Smooth muscle cell (in vitro differentiated cells): ENCODE measurements around the gene LRRC58. TPM values are rescaled to one million over a fixed set of nuclear protein-coding genes. Genes with fewer than 3 reads are reported as not detected.

Experiments
- DNase-seq: peaks from one replicate; lab custom pipeline; 2025; ENCODE audit not compliant: unreplicated experiment; lab: John Stamatoyannopoulos, UW
- H2AFZ ChIP-seq: fragments of 200-600 bp; sonication (generic); 2 replicates; pipeline ENCODE4 v1.6.0; 2016; ENCODE audit warnings: antibody characterized with exemption, low read depth, mild to moderate bottlenecking
- H3F3A ChIP-seq: fragments of 200-600 bp; sonication (generic); 2 replicates; pipeline ENCODE4 v1.6.0; 2017; ENCODE audit warnings: antibody characterized with exemption, low read depth
- H3K27ac ChIP-seq: fragments of 200-600 bp; sonication (generic); 2 replicates; pipeline ENCODE4 v1.5.1; 2016; ENCODE audit warnings: low read depth, mild to moderate bottlenecking
- H3K27me3 ChIP-seq: fragments of 200-600 bp; sonication (generic); 2 replicates; pipeline ENCODE4 v1.6.1; 2016; ENCODE audit warnings: low read depth, mild to moderate bottlenecking
- H3K36me3 ChIP-seq: fragments of 200-600 bp; sonication (generic); 2 replicates; pipeline ENCODE4 v1.5.1; 2016; ENCODE audit warnings: low read depth
- H3K4me1 ChIP-seq: fragments of 200-600 bp; sonication (generic); 2 replicates; pipeline ENCODE4 v1.5.1; 2016; ENCODE audit warnings: low read depth
- H3K4me2 ChIP-seq: fragments of 200-600 bp; sonication (generic); 2 replicates; pipeline ENCODE4 v1.6.0; 2016; ENCODE audit warnings: mild to moderate bottlenecking
- H3K4me3 ChIP-seq: fragments of 200-600 bp; sonication (generic); 2 replicates; pipeline ENCODE4 v1.5.1; 2016; ENCODE audit warnings: mild to moderate bottlenecking
- H3K79me2 ChIP-seq: fragments of 200-600 bp; sonication (generic); 2 replicates; pipeline ENCODE4 v1.6.0; 2016; ENCODE audit warnings: low read depth, mild to moderate bottlenecking
- H3K9ac ChIP-seq: fragments of 200-600 bp; sonication (generic); 2 replicates; pipeline ENCODE4 v1.6.0; 2016; ENCODE audit warnings: low read depth
- H3K9me3 ChIP-seq: fragments of 200-600 bp; sonication (generic); replicated peaks from 2 replicates; pipeline ENCODE4 v1.5.1; 2016; ENCODE audit warnings: low read depth
- H4K20me1 ChIP-seq: fragments of 200-600 bp; sonication (generic); 2 replicates; pipeline ENCODE4 v1.6.0; 2016; ENCODE audit warnings: low read depth
- CTCF ChIP-seq: fragments of 200-600 bp; sonication (generic); IDR thresholded peaks from 2 replicates; pipeline ENCODE4 v1.5.1; 2017; ENCODE audit warnings: borderline replicate concordance, mild to moderate bottlenecking, antibody characterized with exemption; ENCODE audit not compliant: insufficient read depth, poor library complexity, severe bottlenecking
- WGBS: methylation state at CpG from one replicate; pipeline ENCODE4 v1.1.7; 2016; ENCODE audit warnings: low lambda C conversion rate; 5-methylcytosine and 5-hydroxymethylcytosine counted together
- polyA plus RNA-seq: library from polyadenylated mRNA; unstranded; fragments of >200 nt; fragmentation: Nextera tagmentation; extraction: Ambion mirVana; gene quantifications from 2 replicates; pipeline ENCODE4 v1.2.1, GENCODE V29; 2016
- total RNA-seq: library from RNA; depleted of rRNA; stranded (reverse); fragments of >200 nt; gene quantifications from 2 replicates; pipeline ENCODE4 v1.2.3, GENCODE V29; 2014

The LRRC58 gene
- total and polyA plus RNA-seq, 2 experiments from 2014 or later, result 6.4 to 20.4 TPM

GRCh38 chr3:120352017-120352416, 2.9 kb upstream of the LRRC58 start:
- Histone ChIP-seq H3K9me3 (no peaks in the 10 kb centered on the region), H2AFZ (no peak overlapping the region)
- 96% methylated on average over 4 of the region's 4 CpGs for WGBS

GRCh38 chr3:120350401-120350941, 1.3 kb upstream of the LRRC58 start:
- no peaks in the 10 kb centered on the region for H3K27me3 ChIP-seq
- peaks cover 15% of the 10 kb centered on the region for H3K4me1 ChIP-seq
- H3K9me3 ChIP-seq, result no peaks in the 10 kb centered on the region
- peak overlapping the region; percentile 85 for H3K4me3 ChIP-seq
- DNase-seq, result no peak
- H3K27ac ChIP-seq, result peak overlapping the region; percentile 78
- no peak for TF ChIP-seq CTCF
- WGBS, result 54% methylated on average over 8 of the region's 8 CpGs
- H3F3A ChIP-seq, result peaks cover 11% of the 10 kb centered on the region
- H3K4me2 ChIP-seq, result peak overlapping the region; percentile 86
- peaks cover 28% of the 10 kb centered on the region for H3K79me2 ChIP-seq
- no peak overlapping the region for H2AFZ ChIP-seq
- H3K9ac ChIP-seq, result peak overlapping the region; percentile 84
- H3K36me3 ChIP-seq, result no peaks in the 10 kb centered on the region
- peaks cover 23% of the 10 kb centered on the region for H4K20me1 ChIP-seq

More at GRCh38 chr3:120352017-120352416, 2.9 kb upstream of the LRRC58 start:
- Histone ChIP-seq H4K20me1 (peaks cover 10% of the 10 kb centered on the region), H3K27ac (no peak overlapping the region), H3K36me3 (no peaks in the 10 kb centered on the region), H3K79me2 (peaks cover 14% of the 10 kb centered on the region), H3K4me1 (peaks cover 15% of the 10 kb centered on the region), H3K4me2 (no peak overlapping the region), H3K4me3 (no peak overlapping the region), H3F3A (peaks cover 11% of the 10 kb centered on the region), H3K9ac (no peak overlapping the region), H3K27me3 (no peaks in the 10 kb centered on the region)
- no peak for DNase-seq
- TF ChIP-seq CTCF, result no peak

GRCh38 chr3:120349855-120350125, 636 bp upstream of the LRRC58 start:
- Histone ChIP-seq H4K20me1 (peaks cover 30% of the 10 kb centered on the region), H2AFZ (peak overlapping the region; percentile 81), H3K4me3 (peak overlapping the region; percentile 85), H3K9me3 (no peaks in the 10 kb centered on the region), H3K4me1 (peaks cover 15% of the 10 kb centered on the region), H3K27me3 (no peaks in the 10 kb centered on the region), H3K79me2 (peaks cover 33% of the 10 kb centered on the region), H3K9ac (peak overlapping the region; percentile 84), H3F3A (peaks cover 11% of the 10 kb centered on the region), H3K27ac (peak overlapping the region; percentile 78), H3K36me3 (no peaks in the 10 kb centered on the region), H3K4me2 (peak overlapping the region; percentile 86)
- no peak for TF ChIP-seq CTCF
- 6% methylated on average over 6 of the region's 6 CpGs for WGBS
- no peak for DNase-seq

- no peak for DNase-seq
- Histone ChIP-seq H3K79me2 (peaks cover 46% of the 10 kb centered on the region), H3K9me3 (no peaks in the 10 kb centered on the region), H3F3A (peaks cover 11% of the 10 kb centered on the region), H3K4me3 (peak overlapping the region; percentile 85), H4K20me1 (peaks cover 45% of the 10 kb centered on the region), H3K27me3 (no peaks in the 10 kb centered on the region), H3K4me2 (peak overlapping the region; percentile 86), H2AFZ (peak overlapping the region; percentile 81), H3K4me1 (peaks cover 15% of the 10 kb centered on the region), H3K27ac (peak overlapping the region; percentile 78), H3K9ac (peak overlapping the region; percentile 84), H3K36me3 (no peaks in the 10 kb centered on the region)
- no peak for TF ChIP-seq CTCF
- 5% methylated on average over 39 of the region's 41 CpGs for WGBS
These were observed 826 bp downstream of the LRRC58 start for GRCh38 chr3:120348065-120348990.
